ENCODE data around the gene TTC9.

DNA sequence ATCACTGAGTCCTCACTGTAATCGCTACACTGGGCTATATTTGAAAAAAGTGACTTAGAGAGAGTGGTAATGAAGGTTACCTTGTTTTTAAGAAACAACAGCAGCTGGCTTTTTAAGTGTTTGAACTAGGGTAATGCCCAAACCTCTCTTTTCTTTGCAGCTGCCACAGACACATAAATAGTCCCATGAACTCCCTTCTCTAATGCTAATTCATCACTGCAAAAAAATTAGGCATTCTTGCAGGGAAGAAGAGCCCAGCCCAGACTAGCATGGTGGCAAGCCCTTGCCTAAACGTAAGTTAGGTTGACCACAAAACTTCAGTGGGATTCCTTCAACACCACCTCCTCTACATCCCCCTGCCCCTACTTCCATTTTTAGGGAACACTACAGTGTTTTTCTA lies 23.4 kb upstream of the TTC9 start:
- TF ChIP-seq CTCF (IDR thresholded peaks at IDR 0.05; ENCODE audit: borderline replicate concordance, extremely low read depth, low read length, poor library complexity, severe bottlenecking) (no peak), EZH2 (IDR thresholded peaks at IDR 0.05; ENCODE audit: borderline replicate concordance, low read depth, low read length, severe bottlenecking) (no peak)
